ENCODE results near the gene AUH. TPM values are rescaled to one million over a fixed set of nuclear protein-coding genes. Genes with fewer than 3 reads are reported as not detected.
"Not testable (repeated sequence)": the region's sequence is repeated elsewhere in the genome, so short reads cannot be mapped to it uniquely, and the experiment has no call there.

AUH gene, protein sequence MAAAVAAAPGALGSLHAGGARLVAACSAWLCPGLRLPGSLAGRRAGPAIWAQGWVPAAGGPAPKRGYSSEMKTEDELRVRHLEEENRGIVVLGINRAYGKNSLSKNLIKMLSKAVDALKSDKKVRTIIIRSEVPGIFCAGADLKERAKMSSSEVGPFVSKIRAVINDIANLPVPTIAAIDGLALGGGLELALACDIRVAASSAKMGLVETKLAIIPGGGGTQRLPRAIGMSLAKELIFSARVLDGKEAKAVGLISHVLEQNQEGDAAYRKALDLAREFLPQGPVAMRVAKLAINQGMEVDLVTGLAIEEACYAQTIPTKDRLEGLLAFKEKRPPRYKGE
- polyA plus RNA-seq (ENCODE audit: insufficient read depth in 1 of 5, insufficient read length in 5 of 5, low replicate concordance in 1 of 5): 10 to 100 TPM; 16.0 to 34.2 (median 27.4) TPM
- long read RNA-seq, donor 1, transcript AUH-202 (10 exons, 1,577 nt): major isoform, 12 of 17 reads
- long read RNA-seq, donor 1, partial matches to known transcripts: 5 of 17 reads
- long read RNA-seq, donor 1, other reads (novel, unspliced or antisense): 0 of 17 reads
- long read RNA-seq, donor 2, partial matches to known transcripts: 0 of 4 reads
- long read RNA-seq, donor 2, other reads (novel, unspliced or antisense): 0 of 4 reads
- long read RNA-seq, donor 3, transcript AUH-202 (10 exons, 1,577 nt): major isoform, 7 of 12 reads
- long read RNA-seq, donor 3, partial matches to known transcripts: 5 of 12 reads
- long read RNA-seq, donor 3, other reads (novel, unspliced or antisense): 0 of 12 reads
- long read RNA-seq, donor 4, partial matches to known transcripts: 0 of 2 reads
- long read RNA-seq, donor 4, other reads (novel, unspliced or antisense): 0 of 2 reads
- long read RNA-seq, donor 5, transcript AUH-202 (10 exons, 1,577 nt): major isoform, 5 of 5 reads
- long read RNA-seq, donor 5, partial matches to known transcripts: 0 of 5 reads
- long read RNA-seq, donor 5, other reads (novel, unspliced or antisense): 0 of 5 reads
- long read RNA-seq, donor 6, transcript AUH-202 (10 exons, 1,577 nt): major isoform, 9 of 9 reads
- long read RNA-seq, donor 6, partial matches to known transcripts: 0 of 9 reads
- long read RNA-seq, donor 6, other reads (novel, unspliced or antisense): 0 of 9 reads
- long read RNA-seq, donor 7, partial matches to known transcripts: 0 of 1 reads
- long read RNA-seq, donor 7, other reads (novel, unspliced or antisense): 0 of 1 reads
- long read RNA-seq, donor 8, partial matches to known transcripts: 0 of 1 reads
- long read RNA-seq, donor 8, other reads (novel, unspliced or antisense): 0 of 1 reads

DNA sequence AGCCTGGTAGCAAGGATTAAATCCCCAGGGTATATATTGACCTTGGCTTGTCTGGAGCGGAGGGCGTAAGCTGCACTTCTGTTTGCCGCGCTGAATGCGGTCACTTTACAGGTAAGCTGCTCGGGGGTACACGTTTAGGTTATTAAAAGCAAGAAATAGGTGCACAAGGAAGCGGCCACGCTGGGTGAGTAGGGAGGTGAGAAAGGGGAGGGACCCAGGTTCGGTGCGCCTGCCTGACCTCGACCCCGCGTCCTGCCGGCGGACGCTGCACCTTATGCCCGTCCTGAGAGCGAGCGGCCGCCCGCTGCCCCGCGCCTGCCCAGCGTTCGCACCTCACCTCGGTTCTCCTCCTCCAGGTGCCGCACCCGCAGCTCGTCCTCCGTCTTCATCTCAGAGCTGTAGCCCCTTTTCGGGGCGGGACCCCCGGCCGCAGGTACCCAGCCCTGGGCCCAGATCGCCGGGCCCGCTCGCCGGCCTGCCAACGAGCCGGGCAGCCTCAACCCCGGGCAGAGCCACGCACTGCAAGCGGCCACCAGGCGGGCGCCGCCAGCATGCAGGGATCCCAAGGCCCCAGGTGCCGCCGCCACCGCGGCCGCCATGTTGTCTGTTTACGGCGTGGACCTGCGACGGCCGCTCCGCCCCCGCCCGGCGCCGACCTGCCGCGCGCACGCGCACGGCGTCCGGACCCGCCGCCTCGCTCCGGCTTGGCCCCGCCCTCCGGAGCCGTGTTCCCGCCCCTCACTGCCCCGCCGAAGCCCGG is at the start of gene AUH:
Gene AUH, minus strand, starts transcription at position 628 of the 760 bp plus-strand sequence. Its CDS starts 29 bp downstream, at position 599.
- DNase-seq: peak; percentile 82 to 85

DNA sequence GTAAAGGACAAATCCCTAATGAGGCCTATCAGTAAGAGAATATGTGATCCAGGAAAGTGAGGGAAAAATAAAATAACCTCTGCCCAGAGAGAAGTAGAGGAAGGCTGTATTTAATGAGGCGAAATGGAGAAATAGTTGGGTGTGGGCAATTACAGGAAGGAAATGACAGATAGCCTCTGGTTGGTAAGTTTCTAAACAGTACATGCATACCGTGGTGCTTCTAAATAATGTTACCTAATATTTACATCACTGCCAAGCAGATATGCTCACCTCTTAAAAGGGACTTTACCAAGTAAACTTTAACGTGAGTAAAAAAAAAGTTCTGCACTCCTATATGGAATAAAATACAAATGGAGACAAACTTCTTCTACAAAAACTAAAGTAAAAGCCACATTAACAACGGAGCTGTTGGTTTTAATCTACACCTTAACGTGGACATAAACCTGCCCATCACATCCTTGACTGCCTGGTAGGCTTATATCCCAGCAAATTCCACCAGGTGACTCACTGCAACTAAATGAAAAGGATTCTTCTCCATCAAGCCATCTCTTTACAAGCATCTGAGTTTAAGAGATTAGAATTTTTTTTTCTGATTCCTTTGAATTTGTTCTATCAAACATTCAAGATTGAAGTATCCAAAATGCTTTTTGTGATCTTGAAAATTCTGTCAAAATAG is 49.5 kb upstream of the AUH start:
- no peak for DNase-seq

- no peak for DNase-seq
These were observed 48.4 kb upstream of the AUH start for GRCh38 chr9:91410161-91410560.

GRCh38 chr9:91408475-91408874 is 46.8 kb upstream of the AUH start:
- DNase-seq: no peak

DNA sequence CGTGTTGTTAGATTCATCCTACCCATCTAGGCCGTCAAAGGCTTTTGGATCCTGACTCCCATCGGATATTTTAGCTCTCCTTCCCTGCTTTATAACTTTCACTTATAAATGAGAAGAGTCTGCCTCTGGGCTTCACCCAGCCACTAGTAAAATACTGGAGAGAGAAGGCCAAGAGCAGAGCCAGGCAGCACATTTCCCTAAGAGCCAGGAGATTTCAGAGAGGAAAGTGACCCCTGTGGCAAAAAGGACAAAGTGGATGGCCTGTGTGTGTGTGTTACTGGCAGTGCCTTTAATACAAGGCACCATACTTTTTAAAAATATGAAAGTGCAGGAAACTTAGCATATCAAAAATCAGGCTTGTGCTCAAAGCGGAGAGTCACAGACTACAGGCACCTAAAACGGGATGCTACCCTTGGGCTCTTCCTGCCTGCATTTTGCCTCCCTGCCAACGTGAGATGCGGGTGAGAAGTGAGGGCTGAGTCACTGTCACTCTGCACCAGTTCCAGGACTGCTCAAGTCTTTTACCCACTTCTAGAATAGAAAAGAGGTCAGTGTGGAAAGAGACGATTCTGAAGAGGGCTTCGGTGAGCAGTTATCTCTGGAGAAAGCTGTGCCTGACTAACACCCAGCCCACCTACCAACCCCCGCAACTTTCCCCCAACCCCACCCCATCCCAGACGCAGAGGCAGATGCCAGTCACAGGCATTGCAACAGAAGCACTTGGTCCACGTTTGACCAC is 46.0 kb upstream of the AUH start:
- DNase-seq: no peak

GRCh38 chr9:91405343-91406077 is 43.8 kb upstream of the AUH start:
- no peak for DNase-seq

- DNase-seq: no peak
These were observed 42.2 kb upstream of the AUH start for GRCh38 chr9:91403665-91404543.

GRCh38 chr9:91398926-91399325 is 37.2 kb upstream of the AUH start:
- no peak for DNase-seq

- no peak for DNase-seq
These were observed 34.1 kb upstream of the AUH start for GRCh38 chr9:91395553-91396471.

DNA sequence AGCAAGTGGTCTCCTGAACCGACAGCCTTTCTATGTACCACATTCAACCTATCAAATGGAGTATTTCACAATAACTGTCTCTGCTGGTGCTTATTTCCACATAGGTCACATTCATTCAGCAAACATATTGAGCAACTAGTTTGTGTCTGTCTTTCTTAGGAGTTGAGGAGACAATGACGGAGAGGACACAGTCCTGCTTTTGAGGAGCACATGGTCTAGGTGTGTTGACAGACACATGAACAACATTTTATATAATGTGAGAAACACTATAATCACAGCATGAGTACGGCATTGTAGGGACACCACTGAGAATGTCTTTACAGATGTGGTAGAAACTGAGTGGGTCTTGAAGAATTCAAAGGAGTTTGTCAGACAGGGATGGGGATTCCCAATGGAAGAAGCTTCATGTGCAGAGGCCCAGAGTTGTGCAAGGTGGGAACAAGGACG is 33.4 kb upstream of the AUH start:
- DNase-seq: peak in 1 of 2 donors; percentile 24

DNA sequence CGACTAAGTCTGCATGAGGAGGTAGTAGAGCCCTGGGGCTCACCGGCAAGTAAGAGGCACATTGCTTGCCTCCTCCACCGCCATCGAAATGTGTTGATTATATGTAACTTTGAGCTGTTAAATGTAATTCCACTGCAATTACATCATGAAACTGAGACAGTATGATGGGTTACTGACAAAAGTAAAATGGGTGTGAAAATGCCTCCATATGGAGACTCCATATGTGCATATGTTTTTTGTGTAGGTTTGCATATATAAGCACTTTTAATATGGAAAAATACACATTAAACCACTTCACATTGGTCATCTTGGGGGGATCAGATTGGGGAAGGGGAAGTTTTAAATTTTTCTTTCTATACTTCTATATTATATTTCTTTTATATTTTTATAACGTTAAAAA is 32.1 kb upstream of the AUH start:
- DNase-seq: no peak

- DNase-seq: no peak
These were observed 30.7 kb upstream of the AUH start for GRCh38 chr9:91392435-91392834.

DNA sequence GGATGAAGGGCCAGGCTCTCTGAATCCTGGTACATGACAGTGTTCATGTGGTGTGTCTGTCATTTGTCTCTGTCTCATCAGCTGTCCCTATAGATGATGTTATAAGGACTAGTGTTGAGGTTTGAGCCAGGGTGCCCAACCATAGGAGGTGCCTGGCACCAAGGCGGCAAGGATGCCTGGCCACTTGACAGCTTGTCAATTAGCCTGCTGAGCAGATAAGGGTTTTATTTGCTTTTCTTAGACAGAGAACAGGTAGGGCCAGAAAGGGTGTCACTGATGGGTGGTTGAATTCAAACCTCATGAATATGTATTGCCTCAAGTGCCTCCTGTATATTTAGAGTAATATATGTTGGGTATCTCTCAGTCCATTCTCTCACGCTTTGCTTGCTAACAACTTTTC is 30.1 kb upstream of the AUH start:
- no peak for DNase-seq

DNA sequence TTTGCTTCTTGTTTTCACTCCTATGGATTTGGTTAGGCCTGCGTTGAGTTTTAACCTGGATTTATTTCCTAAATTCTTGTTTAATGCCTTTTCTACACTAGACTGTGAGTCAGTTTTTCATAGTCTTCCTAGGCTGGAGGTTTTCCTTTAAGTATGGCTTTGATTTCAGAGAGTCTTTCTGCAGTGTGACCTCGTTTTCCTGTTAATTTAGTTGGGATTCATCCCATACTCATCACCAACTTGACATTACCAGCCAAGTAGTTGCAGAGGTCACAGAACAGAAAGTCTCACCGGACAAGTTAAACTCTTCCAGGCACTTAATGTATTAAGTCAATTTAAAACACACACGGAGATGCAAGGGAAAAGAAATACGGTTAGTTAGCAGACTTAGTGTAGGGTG is 29.7 kb upstream of the AUH start:
- DNase-seq: no peak

DNA sequence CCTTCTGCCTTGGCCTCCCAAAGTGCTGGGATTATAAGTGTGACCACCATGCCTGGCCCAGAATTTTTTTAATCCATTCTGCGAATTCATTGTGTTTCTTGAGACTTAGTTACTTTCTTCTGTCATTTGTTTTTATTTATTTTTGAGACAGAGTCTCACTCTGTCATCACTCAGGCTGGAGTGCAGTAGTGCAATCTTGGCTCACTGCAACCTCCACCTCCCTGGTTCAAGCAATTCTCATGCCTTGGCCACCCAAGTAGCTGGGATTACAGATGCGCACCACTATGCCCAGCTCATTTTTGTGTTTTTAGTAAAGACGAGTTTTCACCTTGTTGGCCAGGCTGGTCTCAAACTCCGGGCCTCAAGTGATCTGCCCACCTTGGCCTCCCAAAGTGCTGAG is 28.0 kb upstream of the AUH start:
- not testable (repeated sequence) for DNase-seq

DNA sequence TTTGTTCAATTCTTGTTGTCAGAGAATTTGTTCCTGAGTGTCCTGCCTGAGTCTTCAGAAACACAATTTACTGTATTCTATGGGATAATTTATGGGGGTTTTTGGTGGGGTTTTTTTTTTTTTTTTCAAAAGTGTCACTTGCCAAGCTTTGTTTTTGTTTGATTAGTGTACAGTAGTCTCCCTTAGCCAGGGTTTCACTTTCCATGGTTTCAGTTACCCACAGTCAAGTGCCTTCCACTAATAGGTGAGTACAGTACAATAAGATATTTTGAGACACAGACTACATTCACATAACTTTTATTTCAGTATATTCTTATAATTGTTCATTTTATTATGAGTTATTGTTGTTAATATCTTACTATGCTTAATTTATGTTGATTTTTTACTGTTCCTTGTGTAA is 25.0 kb upstream of the AUH start:
- no peak for DNase-seq

DNA sequence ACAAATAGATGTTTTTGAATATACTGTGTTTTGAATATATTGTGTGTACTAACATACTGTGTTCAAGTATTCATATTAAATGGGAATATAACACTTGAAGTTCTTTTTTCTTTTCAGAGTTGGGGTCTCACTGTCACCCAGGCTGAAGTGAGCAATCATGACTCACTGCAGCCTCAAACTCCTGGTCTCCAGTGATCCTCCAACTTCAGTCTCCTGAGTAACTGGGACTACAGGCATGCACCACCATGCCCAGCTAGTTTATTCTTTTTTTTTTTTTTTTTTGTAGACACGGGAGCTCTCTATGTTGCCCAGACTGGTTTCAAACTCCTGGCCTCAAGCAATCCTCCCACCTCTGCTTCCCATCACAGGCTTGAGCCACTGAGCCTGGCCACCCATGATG is 23.2 kb upstream of the AUH start:
- no peak for DNase-seq
